Naive thymus-derived CD4-positive, alpha-beta T cell (primary cell): Measurements from ENCODE around the gene CACHD1. TPM values are rescaled to one million over a fixed set of nuclear protein-coding genes. Genes with fewer than 3 reads are reported as not detected.

ENCODE experiments used
- ATAC-seq: fragments of 150-1000 bp; cut with Tn5 transposase; 2 replicates; pipeline ENCODE4 v1.10.0; 2021; ENCODE audit warnings: mild to moderate bottlenecking, moderate library complexity
- CTCF ChIA-PET: fragments of 350-600 bp; sonication (Branson Sonifier 250); formaldehyde crosslinking; loops from one replicate; lab custom pipeline; 2021; ENCODE audit warnings: antibody characterized with exemption; lab: Charles Lee
- POLR2A ChIA-PET: fragments of 350-600 bp; sonication (Branson Sonifier 250); formaldehyde crosslinking; loops from one replicate; lab custom pipeline; 2021; ENCODE audit warnings: antibody characterized with exemption, inconsistent platforms; lab: Charles Lee
- DNase-seq, 9 donors: peaks; one replicate each; pipeline versions ENCODE4 v3.0.0 to v3.0.0-alpha.2; 2020 to 2022; ENCODE audit warnings: mixed read lengths in 1 of 9
- H3K27ac ChIP-seq: one replicate; pipeline ENCODE4 v1.7.0; 2013; ENCODE audit warnings: mild to moderate bottlenecking, low read depth, low read length, moderate library complexity
- H3K27me3 ChIP-seq, 2 donors: one replicate each; pipeline ENCODE4 v1.7.0; 2013; ENCODE audit warnings: low read length in 2 of 2, mild to moderate bottlenecking in 2 of 2, moderate library complexity in 2 of 2; ENCODE audit not compliant: control insufficient read depth in 2 of 2, insufficient read depth in 2 of 2
- H3K36me3 ChIP-seq, 3 experiments: 1 replicate in 2 of 3; 2 replicates in 1 of 3; pipeline ENCODE4 v1.7.0; 2013; ENCODE audit warnings: low read length in 3 of 3, mild to moderate bottlenecking in 3 of 3, moderate library complexity in 1 of 3; ENCODE audit not compliant: insufficient read depth in 3 of 3, control insufficient read depth in 2 of 3
- H3K4me1 ChIP-seq, 2 donors: one replicate each; pipeline ENCODE4 v1.7.0; 2013; ENCODE audit warnings: low read length in 2 of 2, mild to moderate bottlenecking in 2 of 2, moderate library complexity in 1 of 2; ENCODE audit not compliant: control insufficient read depth in 2 of 2, insufficient read depth in 2 of 2
- H3K4me3 ChIP-seq: 2 replicates; pipeline ENCODE4 v1.7.0; 2013; ENCODE audit warnings: mild to moderate bottlenecking, low read length
- H3K9me3 ChIP-seq, 3 experiments: 1 replicate in 2 of 3; 2 replicates in 1 of 3; pipeline ENCODE4 v1.7.0; 2013; ENCODE audit warnings: low read length in 3 of 3; ENCODE audit not compliant: control insufficient read depth in 2 of 3
- H3K27ac Mint-ChIP-seq, 9 donors: one replicate each; pipeline ENCODE4 v1.8.0; 2020 to 2022; ENCODE audit warnings: mixed read lengths in 9 of 9, mild to moderate bottlenecking in 8 of 9, moderate library complexity in 5 of 9, inconsistent platforms in 2 of 9
- H3K27me3 Mint-ChIP-seq, 5 donors: one replicate each; pipeline ENCODE4 v1.8.0; 2021 to 2022; ENCODE audit warnings: mixed read lengths in 5 of 5, mild to moderate bottlenecking in 1 of 5
- H3K36me3 Mint-ChIP-seq, 5 donors: one replicate each; pipeline ENCODE4 v1.8.0; 2020 to 2022; ENCODE audit warnings: mixed read lengths in 5 of 5, mild to moderate bottlenecking in 3 of 5, inconsistent platforms in 1 of 5
- H3K4me1 Mint-ChIP-seq, 7 donors: one replicate each; pipeline ENCODE4 v1.8.0; 2020 to 2022; ENCODE audit warnings: mixed read lengths in 7 of 7, mild to moderate bottlenecking in 3 of 7, inconsistent platforms in 1 of 7
- H3K4me3 Mint-ChIP-seq, 10 donors: one replicate each; pipeline ENCODE4 v1.8.0; 2020 to 2022; ENCODE audit warnings: mild to moderate bottlenecking in 10 of 10, mixed read lengths in 10 of 10, moderate library complexity in 6 of 10, inconsistent platforms in 2 of 10
- H3K9me3 Mint-ChIP-seq, 11 donors: one replicate each; pipeline ENCODE4 v1.8.0; 2020 to 2022; ENCODE audit warnings: mixed read lengths in 11 of 11, mild to moderate bottlenecking in 4 of 11, inconsistent platforms in 1 of 11, moderate library complexity in 1 of 11
- intact Hi-C, 2 donors: fragments of 100-400 bp; cut with micrococcal nuclease; formaldehyde crosslinking; loops; one replicate each; pipeline ENCODE4 v1.15.1; 2023
- polyA plus RNA-seq, 2 donors: library from polyadenylated mRNA; unstranded; fragments of 300-500 nt; fragmentation: Illumina TruSeq; gene quantifications; one replicate each; pipeline ENCODE4 v1.2.3, GENCODE V29; 2021
- total RNA-seq, 6 experiments: library from RNA in 5 of 6; stranded (reverse) in 5 of 6; gene quantifications; 1 replicate in 5 of 6; 2 replicates in 1 of 6; pipeline ENCODE4 v1.2.3 and lab custom pipeline; 2021 to 2026

Gene CACHD1
- total and polyA plus RNA-seq, 7 experiments from 2014 or later, result 0.15 to 9.0 (median 3.4) TPM

GRCh38 chr1:64581135-64581842 lies 111.4 kb downstream of the CACHD1 start:
- intact Hi-C loops, result loop anchor here in 1 of 2 donors (5.0 kb wide), 1 partner anchor 79 kb away; no protein-coding TSS in a partner anchor
- no peaks in the 10 kb centered on the region for H3K27me3 ChIP-seq
- Mint-ChIP-seq H3K27me3 (peaks cover 0 to 3% (median 0%) of the 10 kb centered on the region in 5 donors), H3K4me3 (no peak overlapping the region), H3K4me1 (peaks cover 3 to 23% (median 10%) of the 10 kb centered on the region in 7 donors), H3K36me3 (peaks cover 0 to 6% (median 0%) of the 10 kb centered on the region in 5 donors), H3K27ac (no peak overlapping the region), H3K9me3 (no peaks in the 10 kb centered on the region)
- no peaks in the 10 kb centered on the region for H3K9me3 ChIP-seq
- no peak for ATAC-seq
- H3K27ac ChIP-seq, result no peak overlapping the region
- no peak overlapping the region for H3K4me3 ChIP-seq
- DNase-seq, result no peak
- ChIA-PET CTCF (interaction anchor here (1.0 kb wide), 1 partner anchor 81 kb away, joined by 3 read pairs; no protein-coding TSS in a partner anchor), POLR2A (no interaction called here)
- H3K36me3 ChIP-seq, result no peaks in the 10 kb centered on the region
- H3K4me1 ChIP-seq, result peaks cover 0 to 7% of the 10 kb centered on the region in 2 donors

GRCh38 chr1:64581843-64582185 lies 111.9 kb downstream of the CACHD1 start:
- POLR2A ChIA-PET, result interaction anchor here (0.6 kb wide), 1 partner anchor 25 kb away, joined by 4 read pairs; no protein-coding TSS in a partner anchor
- Histone ChIP-seq H3K36me3 (no peaks in the 10 kb centered on the region), H3K27ac (no peak overlapping the region), H3K9me3 (no peaks in the 10 kb centered on the region), H3K27me3 (no peaks in the 10 kb centered on the region), H3K4me3 (no peak overlapping the region), H3K4me1 (peaks cover 0 to 7% of the 10 kb centered on the region in 2 donors)
- ATAC-seq, result no peak
- Mint-ChIP-seq H3K4me1 (peaks cover 3 to 26% (median 12%) of the 10 kb centered on the region in 7 donors), H3K9me3 (no peaks in the 10 kb centered on the region), H3K4me3 (no peak overlapping the region), H3K27me3 (peaks cover 0 to 3% (median 0%) of the 10 kb centered on the region in 5 donors), H3K36me3 (peaks cover 0 to 6% (median 0%) of the 10 kb centered on the region in 5 donors), H3K27ac (no peak overlapping the region)
- intact Hi-C loops, result loop anchor here in 1 of 2 donors (5.0 kb wide), 1 partner anchor 80 kb away; no protein-coding TSS in a partner anchor
- CTCF ChIA-PET, result no interaction called here
- DNase-seq, result no peak

GRCh38 chr1:64584479-64584878 lies 114.5 kb downstream of the CACHD1 start:
- DNase-seq (no peak), ATAC-seq (no peak)
- Mint-ChIP-seq H3K9me3 (no peaks in the 10 kb centered on the region), H3K4me3 (no peak overlapping the region), H3K4me1 (peaks cover 3 to 22% (median 12%) of the 10 kb centered on the region in 7 donors), H3K36me3 (peaks cover 0 to 6% (median 0%) of the 10 kb centered on the region in 5 donors), H3K27ac (peak overlapping the region in 1 of 9 donors; percentile 11), H3K27me3 (peaks cover 0 to 3% (median 0%) of the 10 kb centered on the region in 5 donors)
- Histone ChIP-seq H3K4me3 (no peak overlapping the region), H3K36me3 (no peaks in the 10 kb centered on the region), H3K27ac (no peak overlapping the region), H3K27me3 (no peaks in the 10 kb centered on the region), H3K9me3 (no peaks in the 10 kb centered on the region), H3K4me1 (peaks cover 0 to 7% of the 10 kb centered on the region in 2 donors)
- CTCF ChIA-PET, result interaction anchor here (0.9 to 1.3 kb wide), 3 partner anchors 47 to 123 kb away, joined by 3 to 5 read pairs (median 3); no protein-coding TSS in a partner anchor
- intact Hi-C loops, result loop anchor here in 1 of 2 donors (1.0 to 5.0 kb wide), 3 partner anchors 82 to 315 kb away; partner anchors contain the start of gene CACHD1
- POLR2A ChIA-PET, result no interaction called here

GRCh38 chr1:64588876-64589275 lies 118.9 kb downstream of the CACHD1 start:
- Mint-ChIP-seq H3K27ac (no peak overlapping the region), H3K4me1 (peaks cover 0 to 22% (median 12%) of the 10 kb centered on the region in 7 donors), H3K9me3 (no peaks in the 10 kb centered on the region), H3K36me3 (peaks cover 0 to 7% (median 0%) of the 10 kb centered on the region in 5 donors), H3K27me3 (peaks cover 0 to 3% (median 0%) of the 10 kb centered on the region in 5 donors), H3K4me3 (no peak overlapping the region)
- H3K36me3 ChIP-seq, result no peaks in the 10 kb centered on the region
- H3K4me1 ChIP-seq, result peaks cover 0 to 7% of the 10 kb centered on the region in 2 donors
- no peaks in the 10 kb centered on the region for H3K9me3 ChIP-seq
- H3K27me3 ChIP-seq, result no peaks in the 10 kb centered on the region
- no peak overlapping the region for H3K4me3 ChIP-seq
- ChIA-PET CTCF (no interaction called here), POLR2A (no interaction called here)
- no peak for ATAC-seq
- no peak overlapping the region for H3K27ac ChIP-seq
- intact Hi-C loops, result no loop called here
- no peak for DNase-seq

- no peaks in the 10 kb centered on the region for H3K9me3 ChIP-seq
- ATAC-seq (no peak), DNase-seq (no peak)
- peaks cover 0 to 4% of the 10 kb centered on the region in 2 donors for H3K4me1 ChIP-seq
- H3K9me3 Mint-ChIP-seq, result no peaks in the 10 kb centered on the region
- intact Hi-C loops, result no loop called here
- H3K27me3 Mint-ChIP-seq, result peaks cover 0 to 2% (median 0%) of the 10 kb centered on the region in 5 donors
- peaks cover 0 to 13% (median 9%) of the 10 kb centered on the region in 7 donors for H3K4me1 Mint-ChIP-seq
- ChIA-PET POLR2A (interaction anchor here (1.5 kb wide), 1 partner anchor 13 kb away, joined by 3 read pairs; no protein-coding TSS in a partner anchor), CTCF (no interaction called here)
- no peak overlapping the region for H3K4me3 ChIP-seq
- no peaks in the 10 kb centered on the region for H3K27me3 ChIP-seq
- H3K4me3 Mint-ChIP-seq, result no peak overlapping the region
- H3K27ac Mint-ChIP-seq, result no peak overlapping the region
- H3K27ac ChIP-seq, result no peak overlapping the region
- peaks cover 0 to 12% (median 0%) of the 10 kb centered on the region in 5 donors for H3K36me3 Mint-ChIP-seq
- no peaks in the 10 kb centered on the region for H3K36me3 ChIP-seq
Observed at GRCh38 chr1:64590316-64590715, 120.4 kb downstream of the CACHD1 start.

- H3K4me3 ChIP-seq, result no peak overlapping the region
- H3K4me1 ChIP-seq, result no peaks in the 10 kb centered on the region
- H3K36me3 ChIP-seq, result no peaks in the 10 kb centered on the region
- intact Hi-C loops, result no loop called here
- no peaks in the 10 kb centered on the region for H3K9me3 Mint-ChIP-seq
- H3K4me1 Mint-ChIP-seq, result peaks cover 0 to 14% (median 6%) of the 10 kb centered on the region in 7 donors
- CTCF ChIA-PET, result no interaction called here
- ATAC-seq (no peak), DNase-seq (no peak)
- POLR2A ChIA-PET, result no interaction called here
- H3K27ac Mint-ChIP-seq, result peak overlapping the region in 1 of 9 donors; percentile 47
- no peaks in the 10 kb centered on the region for H3K9me3 ChIP-seq
- H3K36me3 Mint-ChIP-seq, result peaks cover 0 to 25% (median 5%) of the 10 kb centered on the region in 5 donors
- H3K27ac ChIP-seq, result no peak overlapping the region
- peaks cover 0 to 2% (median 0%) of the 10 kb centered on the region in 5 donors for H3K27me3 Mint-ChIP-seq
- no peak overlapping the region for H3K4me3 Mint-ChIP-seq
- H3K27me3 ChIP-seq, result no peaks in the 10 kb centered on the region
Observed at GRCh38 chr1:64594446-64594845, 124.5 kb downstream of the CACHD1 start.
